SK-N-SH (cell line): ENCODE results near the gene ZNF136. TPM values are rescaled to one million over a fixed set of nuclear protein-coding genes. Genes with fewer than 3 reads are reported as not detected.

ENCODE experiments used
- polyA plus RNA-seq, 3 experiments: library from polyadenylated mRNA; depleted of rRNA; stranded (reverse); fragments of >200 nt; gene quantifications; 2 replicates each; pipeline ENCODE4 v1.2.3, GENCODE V29; 2012

ZNF136 gene
- polyA plus RNA-seq, 1 of the 3 experiments (the other 2 are of a cell fraction) = 1.7 TPM

Other genes with a start within 250 kb of the ZNF136 start
- 3.5 and 4.4 TPM in 2 replicates for gene ZNF700, start 238.0 kb upstream of the ZNF136 start, polyA plus RNA-seq (2012; rRNA removed)
- gene ZNF763, start 198.1 kb upstream of the ZNF136 start, polyA plus RNA-seq (2012; rRNA removed) = 0.55 and 0.72 TPM in 2 replicates
- 1.9 and 2.1 TPM in 2 replicates for gene ZNF433, start 127.4 kb upstream of the ZNF136 start, polyA plus RNA-seq (2012; rRNA removed)
- 0.05 TPM in 1 of 2 replicates, not detected in the other for gene ZNF878, start 110.1 kb upstream of the ZNF136 start, polyA plus RNA-seq (2012; rRNA removed)
- gene ZNF844, start 98.4 kb upstream of the ZNF136 start, polyA plus RNA-seq (2012; rRNA removed) = 0.28 and 0.31 TPM in 2 replicates
- gene ZNF20, start 22.7 kb upstream of the ZNF136 start, polyA plus RNA-seq (2012; rRNA removed) = 1.8 and 1.9 TPM in 2 replicates
- 1.9 and 2.3 TPM in 2 replicates for gene ZNF625, start 6.4 kb upstream of the ZNF136 start, polyA plus RNA-seq (2012; rRNA removed)
- gene ZNF44, start 131.8 kb downstream of the ZNF136 start, polyA plus RNA-seq (2012; rRNA removed) = 3.4 and 3.6 TPM in 2 replicates
- 0.99 and 1.3 TPM in 2 replicates for gene ZNF563, start 170.5 kb downstream of the ZNF136 start, polyA plus RNA-seq (2012; rRNA removed)
- gene ZNF442, start 202.6 kb downstream of the ZNF136 start, polyA plus RNA-seq (2012; rRNA removed) = 0.43 and 0.70 TPM in 2 replicates
- gene ZNF799, start 238.2 kb downstream of the ZNF136 start, polyA plus RNA-seq (2012; rRNA removed) = 0.99 and 1.5 TPM in 2 replicates